BLaER1 treated with 17β-estradiol and CSF1 and Interleukin-3, amounts not matched to agents 10 nM and 100 nM (cell line): Measurements from ENCODE around the gene NKD2.

Experiments used
- H3K27ac ChIP-seq, 11 experiments: shearing (Covaris generic); formaldehyde crosslinking; 2 replicates each; pipeline ENCODE4 v1.8.1; 2022
- H3K27me3 ChIP-seq, 11 experiments: shearing (Covaris generic); formaldehyde crosslinking; 2 replicates each; pipeline ENCODE4 v1.8.1; 2022
- H3K36me3 ChIP-seq, 11 experiments: shearing (Covaris generic); formaldehyde crosslinking; 2 replicates each; pipeline ENCODE4 v1.8.1; 2022
- H3K4me1 ChIP-seq, 10 experiments: shearing (Covaris generic); formaldehyde crosslinking; 2 replicates each; pipeline ENCODE4 v1.8.1; 2022
- H3K4me2 ChIP-seq, 11 experiments: shearing (Covaris generic); formaldehyde crosslinking; 2 replicates each; pipeline ENCODE4 v1.8.1; 2022
- H3K4me3 ChIP-seq, 10 experiments: shearing (Covaris generic); formaldehyde crosslinking; 2 replicates each; pipeline ENCODE4 v1.8.1; 2022
- H3K9ac ChIP-seq, 11 experiments: shearing (Covaris generic); formaldehyde crosslinking; 2 replicates each; pipeline ENCODE4 v1.8.1; 2022
- H3K9me3 ChIP-seq, 11 experiments: shearing (Covaris generic); formaldehyde crosslinking; replicated peaks in 1 of 11; 2 replicates each; pipeline ENCODE4 v1.8.1; 2022
- H4K20me1 ChIP-seq, 11 experiments: shearing (Covaris generic); formaldehyde crosslinking; 2 replicates each; pipeline ENCODE4 v1.8.1; 2022
- Cebpa-rat ChIP-seq, 11 experiments: shearing (Covaris generic); IDR thresholded peaks; 2 replicates each; pipeline ENCODE4 v1.8.1; 2022

The NKD2 gene

DNA sequence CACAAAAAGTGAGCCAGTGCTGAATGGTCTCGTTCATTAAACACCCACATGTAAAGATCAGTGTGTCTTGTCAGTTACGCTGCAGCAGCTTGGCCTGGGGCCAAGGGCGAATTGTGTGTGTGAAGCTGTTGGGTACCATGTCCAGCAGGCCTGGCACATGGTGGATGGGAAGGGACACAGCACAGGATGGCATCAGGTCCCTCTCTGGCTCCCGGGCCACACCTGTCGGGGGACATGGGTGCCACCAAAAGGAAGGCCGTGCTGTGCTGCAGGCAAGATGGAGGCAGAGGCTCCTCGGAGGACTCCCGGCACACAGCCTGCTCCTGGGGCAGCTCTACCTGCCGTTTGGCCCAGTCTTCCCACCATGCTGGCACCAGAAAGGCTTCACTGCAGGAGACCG, 32.0 kb downstream of the NKD2 start:
- no peak overlapping the region for H3K4me3 ChIP-seq
- no peaks in the 10 kb centered on the region for H3K27me3 ChIP-seq
- H3K4me1 ChIP-seq, result peaks cover 0 to 8% (median 0%) of the 10 kb centered on the region in 10 experiments; a peak in 1 of 20 replicates
- peaks cover 0 to 38% (median 23%) of the 10 kb centered on the region in 11 experiments; a peak in 12 of 22 replicates for H3K36me3 ChIP-seq
- H3K4me2 ChIP-seq, result no peak overlapping the region
- H4K20me1 ChIP-seq, result peaks cover 0 to 5% (median 0%) of the 10 kb centered on the region in 11 experiments; a peak in 1 of 22 replicates
- no peak for TF ChIP-seq Cebpa-rat (IDR thresholded peaks at IDR 0.05)
- peaks cover 6 to 37% (median 10%) of the 10 kb centered on the region in 11 experiments; a peak in 14 of 22 replicates for H3K9me3 ChIP-seq
- no peak overlapping the region for H3K9ac ChIP-seq
- H3K27ac ChIP-seq, result no peak overlapping the region

DNA sequence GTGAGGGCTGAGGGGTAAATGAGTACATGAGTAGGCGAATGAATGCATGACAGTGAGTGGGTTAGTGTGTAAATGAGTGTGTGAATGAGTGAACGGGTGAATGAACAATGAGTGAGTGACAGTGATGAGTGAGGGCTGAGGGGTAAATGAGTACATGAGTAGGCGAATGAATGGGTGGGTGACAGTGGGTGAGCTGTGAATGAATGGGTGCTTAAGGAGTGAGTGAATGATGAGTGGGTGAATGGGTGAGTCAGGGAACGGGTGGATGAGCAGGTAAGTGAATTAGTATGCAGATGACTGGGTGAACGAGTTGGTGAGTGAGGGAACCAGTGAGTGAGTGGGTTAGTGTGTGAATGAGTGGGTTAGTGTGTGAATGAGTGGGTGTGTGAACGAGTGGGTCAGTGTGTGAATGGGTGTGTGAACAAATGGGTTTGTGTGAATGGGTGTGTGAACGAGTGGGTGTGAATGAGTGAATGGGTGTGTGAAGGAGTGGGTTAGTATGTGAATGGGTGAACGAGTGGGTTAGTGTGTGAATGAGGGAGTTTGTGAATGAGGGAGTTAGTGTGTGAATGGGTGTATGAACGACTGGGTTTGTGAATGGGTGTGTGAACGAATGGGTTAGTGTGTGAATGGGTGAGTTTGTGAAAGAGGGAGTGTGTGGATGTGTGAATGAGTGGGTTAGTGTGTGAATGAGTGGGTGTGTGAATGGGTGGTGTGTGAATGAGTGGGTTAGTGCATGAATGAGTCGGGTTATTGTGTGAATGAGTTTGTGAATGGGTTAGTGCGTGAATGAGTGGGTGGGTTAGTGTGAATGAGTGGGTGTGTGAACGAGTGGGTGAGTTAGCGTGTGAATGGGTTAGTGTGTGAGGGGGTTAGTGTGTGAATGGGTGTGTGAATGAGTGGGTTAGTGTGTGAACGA, 32.9 kb downstream of the NKD2 start:
- H3K9ac ChIP-seq, result no peak overlapping the region
- H3K9me3 ChIP-seq, result peaks cover 6 to 37% (median 13%) of the 10 kb centered on the region in 11 experiments; a peak in 14 of 22 replicates
- no peak overlapping the region for H3K4me2 ChIP-seq
- peaks cover 0 to 38% (median 23%) of the 10 kb centered on the region in 11 experiments; a peak in 12 of 22 replicates for H3K36me3 ChIP-seq
- H3K4me3 ChIP-seq, result no peak overlapping the region
- peaks cover 0 to 8% (median 0%) of the 10 kb centered on the region in 10 experiments; a peak in 1 of 20 replicates for H3K4me1 ChIP-seq
- peaks cover 0 to 4% (median 0%) of the 10 kb centered on the region in 11 experiments; a peak in 1 of 22 replicates for H4K20me1 ChIP-seq
- H3K27ac ChIP-seq, result no peak overlapping the region
- H3K27me3 ChIP-seq, result no peaks in the 10 kb centered on the region
- no peak for TF ChIP-seq Cebpa-rat (IDR thresholded peaks at IDR 0.05)

DNA sequence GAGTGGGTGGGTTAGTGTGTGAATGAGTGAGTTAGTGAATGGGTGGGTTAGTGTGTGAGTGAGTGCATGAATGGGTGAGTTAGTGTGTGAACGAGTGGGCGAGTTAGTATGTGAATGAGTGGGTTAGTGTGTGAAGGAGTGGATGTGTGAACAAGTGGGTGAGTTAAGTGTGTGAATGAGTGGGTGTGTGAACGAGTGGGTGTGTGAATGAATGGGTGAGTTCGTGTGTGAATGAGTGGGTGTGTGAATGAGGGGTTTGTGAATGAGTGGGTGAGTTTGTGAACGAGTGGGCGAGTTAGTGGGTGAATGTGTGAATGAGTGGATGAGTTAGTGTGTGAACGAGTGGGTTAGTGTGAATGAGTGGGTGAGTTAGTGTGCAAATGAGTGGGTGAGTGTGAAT, 34.0 kb downstream of the NKD2 start:
- no peak overlapping the region for H3K9ac ChIP-seq
- TF ChIP-seq Cebpa-rat (IDR thresholded peaks at IDR 0.05), result no peak
- H3K27me3 ChIP-seq, result no peaks in the 10 kb centered on the region

DNA sequence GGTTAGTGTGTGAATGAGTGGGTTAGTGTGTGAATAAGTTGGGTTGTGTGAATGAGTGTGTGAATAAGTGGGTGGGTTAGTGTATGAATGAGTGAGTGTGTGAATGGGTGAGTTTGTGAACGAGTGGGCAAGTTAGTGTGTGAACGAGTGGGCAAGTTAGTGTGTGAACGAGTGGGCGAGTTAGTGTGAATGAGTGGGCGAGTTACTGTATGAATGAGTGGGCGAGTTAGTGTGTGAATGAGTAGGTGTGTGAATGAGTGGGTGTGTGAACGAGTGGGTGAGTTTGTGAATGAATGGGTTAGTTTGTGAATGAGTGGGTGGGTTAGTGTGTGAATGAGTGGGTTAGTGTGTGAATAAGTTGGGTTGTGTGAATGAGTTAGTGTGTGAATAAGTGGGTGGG, 34.7 kb downstream of the NKD2 start:
- H3K4me3 ChIP-seq, result no peak overlapping the region
- no peaks in the 10 kb centered on the region; a peak in 1 of 22 replicates for H4K20me1 ChIP-seq
- peaks cover 0 to 21% (median 8%) of the 10 kb centered on the region in 11 experiments; a peak in 12 of 22 replicates for H3K36me3 ChIP-seq
- H3K4me2 ChIP-seq, result no peak overlapping the region
- H3K9ac ChIP-seq, result no peak overlapping the region
- no peaks in the 10 kb centered on the region for H3K27me3 ChIP-seq
- H3K9me3 ChIP-seq, result peaks cover 6 to 26% (median 13%) of the 10 kb centered on the region in 11 experiments; a peak in 14 of 22 replicates
- H3K4me1 ChIP-seq, result peaks cover 0 to 8% (median 0%) of the 10 kb centered on the region in 10 experiments; a peak in 2 of 20 replicates
- TF ChIP-seq Cebpa-rat (IDR thresholded peaks at IDR 0.05), result no peak
- H3K27ac ChIP-seq, result no peak overlapping the region

More for the DNA sequence above, 34.0 kb downstream of the NKD2 start:
- no peaks in the 10 kb centered on the region; a peak in 1 of 22 replicates for H4K20me1 ChIP-seq
- H3K36me3 ChIP-seq, result peaks cover 0 to 28% (median 15%) of the 10 kb centered on the region in 11 experiments; a peak in 12 of 22 replicates
- no peak overlapping the region for H3K4me2 ChIP-seq
- no peak overlapping the region for H3K4me3 ChIP-seq
- peaks cover 6 to 32% (median 13%) of the 10 kb centered on the region in 11 experiments; a peak in 14 of 22 replicates for H3K9me3 ChIP-seq
- no peak overlapping the region for H3K27ac ChIP-seq
- peaks cover 0 to 8% (median 0%) of the 10 kb centered on the region in 10 experiments; a peak in 1 of 20 replicates for H3K4me1 ChIP-seq

DNA sequence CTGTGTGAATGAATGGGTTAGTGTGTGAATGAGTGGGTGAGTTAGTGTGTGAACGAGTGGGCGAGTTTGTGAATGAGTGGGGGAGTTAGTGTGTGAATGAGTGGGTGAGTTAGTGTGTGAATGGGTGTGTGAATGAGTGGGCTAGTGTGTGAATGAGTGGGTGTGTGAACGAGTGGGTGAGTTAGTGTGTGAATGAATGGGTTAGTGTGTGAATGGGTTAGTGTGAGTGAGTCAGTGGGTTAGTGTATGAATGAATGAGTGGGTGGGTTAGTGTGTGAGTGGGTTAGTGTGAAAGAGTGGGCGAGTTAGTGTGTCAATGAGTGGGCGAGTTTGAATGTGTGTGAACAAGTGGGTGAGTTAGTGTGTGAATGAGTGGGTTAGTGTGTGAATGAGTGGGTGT, 35.5 kb downstream of the NKD2 start:
- Histone ChIP-seq H4K20me1 (no peaks in the 10 kb centered on the region; a peak in 2 of 22 replicates), H3K36me3 (peaks cover 0 to 13% (median under 1%) of the 10 kb centered on the region in 11 experiments; a peak in 7 of 22 replicates), H3K9me3 (peaks cover 0 to 18% (median 8%) of the 10 kb centered on the region in 11 experiments; a peak in 12 of 22 replicates), H3K27me3 (no peaks in the 10 kb centered on the region), H3K4me1 (peaks cover 0 to 15% (median 3%) of the 10 kb centered on the region in 10 experiments; a peak in 9 of 20 replicates), H3K4me3 (no peak overlapping the region), H3K4me2 (no peak overlapping the region), H3K9ac (no peak overlapping the region), H3K27ac (no peak overlapping the region)
- no peak for TF ChIP-seq Cebpa-rat (IDR thresholded peaks at IDR 0.05)

DNA sequence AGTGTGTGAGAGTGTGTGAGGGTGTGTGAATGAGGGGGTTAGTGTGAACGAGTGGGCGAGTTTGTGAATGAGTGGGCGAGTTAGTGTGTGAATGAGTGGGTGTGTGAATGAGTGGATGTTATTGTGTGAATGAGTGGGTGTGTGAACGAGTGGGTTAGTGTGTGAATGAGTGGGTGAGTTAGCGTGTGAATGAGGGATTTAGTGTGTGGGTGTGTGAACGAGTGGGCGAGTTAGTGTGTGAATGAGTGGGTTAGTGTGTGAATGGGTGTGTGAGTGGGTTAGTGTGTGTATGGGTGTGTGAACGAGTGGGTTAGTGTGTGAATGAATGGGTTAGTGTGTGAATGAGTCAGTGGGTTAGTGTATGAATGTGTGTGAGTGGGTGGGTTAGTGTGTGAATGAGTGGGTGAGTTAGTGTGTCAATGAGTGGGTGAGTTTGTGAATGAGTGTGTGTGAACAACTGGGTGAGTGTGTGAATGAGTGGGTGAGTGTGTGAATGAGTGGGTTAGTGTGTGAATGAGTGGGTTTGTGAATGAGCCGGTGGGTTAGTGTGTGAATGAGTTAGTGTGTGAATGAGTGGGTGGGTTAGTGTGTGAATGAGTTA, 37.5 kb downstream of the NKD2 start:
- Histone ChIP-seq H3K36me3 (no peaks in the 10 kb centered on the region), H4K20me1 (peaks cover 0 to 18% (median 6%) of the 10 kb centered on the region in 11 experiments; a peak in 7 of 22 replicates), H3K27ac (no peak overlapping the region), H3K9me3 (peaks cover 0 to 9% (median 3%) of the 10 kb centered on the region in 11 experiments; a peak in 6 of 22 replicates), H3K4me1 (peaks cover 4 to 27% (median 21%) of the 10 kb centered on the region in 10 experiments; a peak in 18 of 20 replicates), H3K4me2 (no peak overlapping the region), H3K9ac (no peak overlapping the region), H3K4me3 (no peak overlapping the region), H3K27me3 (peaks cover 0 to 12% (median 0%) of the 10 kb centered on the region in 11 experiments; a peak in 6 of 22 replicates)
- no peak for TF ChIP-seq Cebpa-rat (IDR thresholded peaks at IDR 0.05)

DNA sequence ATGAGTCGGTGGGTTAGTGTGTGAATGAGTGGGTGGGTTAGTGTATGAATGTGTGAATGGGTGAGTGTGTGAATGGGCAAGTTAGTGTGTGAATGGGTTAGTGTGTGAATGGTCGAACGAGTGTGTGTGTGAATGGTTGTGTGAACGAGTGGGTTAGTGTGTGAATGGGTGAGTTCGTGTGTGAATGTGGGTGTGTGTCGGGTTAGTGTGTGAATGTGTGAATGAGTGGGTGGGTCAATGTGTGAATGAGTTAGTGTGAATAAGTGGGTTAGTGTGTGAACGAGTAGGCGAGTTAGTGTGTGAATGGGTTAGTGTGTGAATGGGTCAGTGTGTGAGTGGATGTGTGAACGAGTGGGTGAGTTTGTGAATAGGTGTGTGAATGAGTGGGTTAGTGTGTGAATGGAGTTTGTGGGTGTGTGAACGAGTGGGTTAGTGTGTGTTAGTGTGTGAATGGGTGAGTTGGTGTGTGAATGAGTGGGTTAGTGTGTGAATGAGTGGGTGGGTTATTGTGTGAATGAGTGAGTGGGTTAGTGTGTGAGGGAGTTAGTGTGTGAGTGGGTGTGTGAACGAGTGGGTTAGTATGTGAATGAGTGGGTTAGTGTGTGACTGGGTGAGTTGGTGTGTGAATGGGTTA, 38.8 kb downstream of the NKD2 start:
- Histone ChIP-seq H3K4me1 (peaks cover 4 to 41% (median 35%) of the 10 kb centered on the region in 10 experiments; a peak in 18 of 20 replicates), H3K9ac (no peak overlapping the region), H3K27ac (no peak overlapping the region), H3K9me3 (peaks cover 0 to 9% (median 0%) of the 10 kb centered on the region in 11 experiments; a peak in 4 of 22 replicates), H3K27me3 (peaks cover 0 to 23% (median 0%) of the 10 kb centered on the region in 11 experiments; a peak in 6 of 22 replicates), H4K20me1 (peaks cover 0 to 32% (median 13%) of the 10 kb centered on the region in 11 experiments; a peak in 15 of 22 replicates), H3K36me3 (peaks cover 0 to 5% (median 0%) of the 10 kb centered on the region in 11 experiments; a peak in 2 of 22 replicates), H3K4me2 (no peak overlapping the region), H3K4me3 (no peak overlapping the region)
- no peak for TF ChIP-seq Cebpa-rat (IDR thresholded peaks at IDR 0.05)

DNA sequence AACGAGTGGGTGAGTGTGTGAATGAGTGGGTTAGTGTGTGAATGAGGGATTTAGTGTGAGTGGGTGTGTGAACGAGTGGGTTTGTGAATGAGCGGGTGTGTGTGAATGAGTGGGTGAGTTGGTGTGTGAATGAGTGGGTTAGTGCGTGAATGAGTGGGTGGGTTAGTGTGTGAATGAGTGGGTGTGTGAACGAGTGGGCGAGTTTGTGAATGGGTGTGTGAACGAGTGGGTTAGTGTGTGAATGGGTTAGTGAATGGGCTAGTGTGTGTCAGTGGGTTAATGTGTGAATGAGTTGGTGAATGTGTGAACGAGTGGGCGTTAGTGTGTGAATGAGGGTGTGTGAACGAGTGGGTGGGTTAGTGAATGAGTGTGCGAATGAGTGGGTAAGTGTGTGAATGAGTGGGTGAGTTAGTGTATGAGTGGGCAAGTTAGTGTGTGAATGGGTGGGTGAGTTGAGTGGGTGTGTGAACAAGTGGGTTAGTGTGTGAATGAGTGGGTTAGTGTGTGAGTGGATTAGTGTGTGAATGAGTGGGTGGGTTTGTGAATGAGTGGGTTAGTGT, 39.6 kb downstream of the NKD2 start:
- Histone ChIP-seq H3K36me3 (peaks cover 0 to 6% (median 0%) of the 10 kb centered on the region in 11 experiments; a peak in 2 of 22 replicates), H3K9me3 (peaks cover 0 to 9% (median 0%) of the 10 kb centered on the region in 11 experiments; a peak in 3 of 22 replicates), H3K4me3 (no peak overlapping the region), H4K20me1 (peaks cover 0 to 40% (median 21%) of the 10 kb centered on the region in 11 experiments; a peak in 20 of 22 replicates), H3K9ac (no peak overlapping the region), H3K4me2 (peak overlapping the region in 1 of 11 experiments; percentile 38; a peak in 2 of 22 replicates), H3K4me1 (peaks cover 8 to 49% (median 43%) of the 10 kb centered on the region in 10 experiments; a peak in 19 of 20 replicates), H3K27me3 (peaks cover 0 to 23% (median 0%) of the 10 kb centered on the region in 11 experiments; a peak in 6 of 22 replicates), H3K27ac (no peak overlapping the region)
- TF ChIP-seq Cebpa-rat (IDR thresholded peaks at IDR 0.05), result no peak
